NOMO-1 treated with dmso at 0.1 percent for 144 hours (cell line): ENCODE results near the gene RPS25.
A peak's percentile ranks its signal among the peaks of the same experiment; 100 is the strongest.
"Not testable (repeated sequence)": the region's sequence is repeated elsewhere in the genome, so short reads cannot be mapped to it uniquely, and the experiment has no call there.

Experiments used
- DNase-seq: peaks from one replicate; lab custom pipeline; 2025; ENCODE audit not compliant: unreplicated experiment; lab: John Stamatoyannopoulos, UW

The RPS25 gene

GRCh38 chr11:119018074-119018938 is at the start of gene RPS25, which contains the start of gene TRAPPC4:
RPS25 (minus strand) TSS chr11:119018343; CDS start chr11:119018284, 59 bp downstream.
TRAPPC4 (plus strand) TSS chr11:119018766; CDS start chr11:119018796, 30 bp downstream.
- peak; percentile 95 for DNase-seq

GRCh38 chr11:119067371-119068222 is 49.5 kb upstream of the RPS25 start, which contains the start of gene VPS11:
VPS11 (plus strand) TSS chr11:119067818; CDS start chr11:119067824, 6 bp downstream.
- peak; percentile 96 for DNase-seq

GRCh38 chr11:119065369-119065768 is 47.2 kb upstream of the RPS25 start:
- DNase-seq, result no peak

GRCh38 chr11:119062779-119063178 is 44.6 kb upstream of the RPS25 start:
- DNase-seq, result no peak

- no peak for DNase-seq
Measured at GRCh38 chr11:119061256-119061655, 43.1 kb upstream of the RPS25 start.

- DNase-seq, result not testable (repeated sequence)
Measured at GRCh38 chr11:119059128-119059527, 41.0 kb upstream of the RPS25 start.

- DNase-seq, result peak; percentile 95
Measured at GRCh38 chr11:119057000-119057769, 39.0 kb upstream of the RPS25 start, which contains the start of gene HYOU1. HYOU1 (minus strand) TSS chr11:119057205; CDS start chr11:119056160, 1,045 bp downstream.

GRCh38 chr11:119056421-119056999 is 38.4 kb upstream of the RPS25 start:
- no peak for DNase-seq

- DNase-seq, result peak; percentile 38
Measured at GRCh38 chr11:119055901-119056300, 37.8 kb upstream of the RPS25 start.

- no peak for DNase-seq
Measured at GRCh38 chr11:119054418-119054817, 36.3 kb upstream of the RPS25 start.

- no peak for DNase-seq
Measured at GRCh38 chr11:119052163-119052814, 34.1 kb upstream of the RPS25 start.

- no peak for DNase-seq
Measured at GRCh38 chr11:119051440-119052162, 33.5 kb upstream of the RPS25 start.

- DNase-seq, result no peak
Measured at GRCh38 chr11:119049081-119049480, 30.9 kb upstream of the RPS25 start.

- DNase-seq, result no peak
Measured at GRCh38 chr11:119048644-119049043, 30.5 kb upstream of the RPS25 start.

- no peak for DNase-seq
Measured at GRCh38 chr11:119047205-119047604, 29.1 kb upstream of the RPS25 start.

GRCh38 chr11:119046489-119046888 is 28.3 kb upstream of the RPS25 start:
- DNase-seq, result no peak

GRCh38 chr11:119044708-119045107 is 26.6 kb upstream of the RPS25 start:
- DNase-seq, result no peak

GRCh38 chr11:119042927-119043326 is 24.8 kb upstream of the RPS25 start:
- DNase-seq, result no peak

- DNase-seq, result no peak
Measured at GRCh38 chr11:119041821-119042514, 23.8 kb upstream of the RPS25 start.
